ENCODE data around the gene SPACA7.

SPACA7 gene

DNA sequence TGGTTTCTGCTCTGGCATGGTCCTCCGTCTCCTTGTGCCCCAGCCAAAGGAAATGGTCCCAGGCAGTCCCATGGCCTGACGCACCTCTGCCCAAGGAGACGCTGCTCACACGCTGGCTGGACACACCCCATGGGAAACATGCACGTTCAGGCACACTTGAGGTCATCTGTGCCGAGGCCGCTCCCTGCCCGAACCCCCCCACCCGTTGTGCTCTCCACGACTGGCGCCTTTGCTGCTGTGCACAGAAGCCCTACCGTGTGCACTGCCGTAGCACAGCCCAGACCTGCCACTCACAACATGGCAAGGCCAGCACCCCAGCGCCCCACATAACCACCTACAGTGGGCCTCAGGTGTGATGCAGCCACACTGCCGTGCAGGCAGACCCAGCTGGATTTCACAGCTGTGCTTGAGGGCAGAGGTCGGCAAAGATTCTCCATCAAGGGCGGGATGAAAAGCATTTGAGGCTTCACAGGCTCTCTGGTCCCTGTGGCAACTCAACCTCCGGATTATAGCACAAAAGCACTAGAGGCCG lies 65.7 kb downstream of the SPACA7 start:
- TF ChIP-seq FOXP2 (optimal IDR thresholded peaks at IDR 0.05; ENCODE audit: borderline replicate concordance, extremely low read depth, extremely low read length, insufficient read depth) (no peak), POLR2AphosphoS5 (IDR thresholded peaks at IDR 0.05; ENCODE audit: low read depth, low read length) (no peak), TAF1 (IDR thresholded peaks at IDR 0.05; ENCODE audit: borderline replicate concordance, insufficient read depth, low read length) (no peak), SIN3A (IDR thresholded peaks at IDR 0.05; ENCODE audit: borderline replicate concordance, insufficient read depth, low read length) (no peak)
- TF ChIP-seq, protein P1, sequence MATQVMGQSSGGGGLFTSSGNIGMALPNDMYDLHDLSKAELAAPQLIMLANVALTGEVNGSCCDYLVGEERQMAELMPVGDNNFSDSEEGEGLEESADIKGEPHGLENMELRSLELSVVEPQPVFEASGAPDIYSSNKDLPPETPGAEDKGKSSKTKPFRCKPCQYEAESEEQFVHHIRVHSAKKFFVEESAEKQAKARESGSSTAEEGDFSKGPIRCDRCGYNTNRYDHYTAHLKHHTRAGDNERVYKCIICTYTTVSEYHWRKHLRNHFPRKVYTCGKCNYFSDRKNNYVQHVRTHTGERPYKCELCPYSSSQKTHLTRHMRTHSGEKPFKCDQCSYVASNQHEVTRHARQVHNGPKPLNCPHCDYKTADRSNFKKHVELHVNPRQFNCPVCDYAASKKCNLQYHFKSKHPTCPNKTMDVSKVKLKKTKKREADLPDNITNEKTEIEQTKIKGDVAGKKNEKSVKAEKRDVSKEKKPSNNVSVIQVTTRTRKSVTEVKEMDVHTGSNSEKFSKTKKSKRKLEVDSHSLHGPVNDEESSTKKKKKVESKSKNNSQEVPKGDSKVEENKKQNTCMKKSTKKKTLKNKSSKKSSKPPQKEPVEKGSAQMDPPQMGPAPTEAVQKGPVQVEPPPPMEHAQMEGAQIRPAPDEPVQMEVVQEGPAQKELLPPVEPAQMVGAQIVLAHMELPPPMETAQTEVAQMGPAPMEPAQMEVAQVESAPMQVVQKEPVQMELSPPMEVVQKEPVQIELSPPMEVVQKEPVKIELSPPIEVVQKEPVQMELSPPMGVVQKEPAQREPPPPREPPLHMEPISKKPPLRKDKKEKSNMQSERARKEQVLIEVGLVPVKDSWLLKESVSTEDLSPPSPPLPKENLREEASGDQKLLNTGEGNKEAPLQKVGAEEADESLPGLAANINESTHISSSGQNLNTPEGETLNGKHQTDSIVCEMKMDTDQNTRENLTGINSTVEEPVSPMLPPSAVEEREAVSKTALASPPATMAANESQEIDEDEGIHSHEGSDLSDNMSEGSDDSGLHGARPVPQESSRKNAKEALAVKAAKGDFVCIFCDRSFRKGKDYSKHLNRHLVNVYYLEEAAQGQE (IDR thresholded peaks at IDR 0.05; ENCODE audit: insufficient read depth in 1 of 2, low read depth in 2 of 2, low read length in 2 of 2) = no peak

DNA sequence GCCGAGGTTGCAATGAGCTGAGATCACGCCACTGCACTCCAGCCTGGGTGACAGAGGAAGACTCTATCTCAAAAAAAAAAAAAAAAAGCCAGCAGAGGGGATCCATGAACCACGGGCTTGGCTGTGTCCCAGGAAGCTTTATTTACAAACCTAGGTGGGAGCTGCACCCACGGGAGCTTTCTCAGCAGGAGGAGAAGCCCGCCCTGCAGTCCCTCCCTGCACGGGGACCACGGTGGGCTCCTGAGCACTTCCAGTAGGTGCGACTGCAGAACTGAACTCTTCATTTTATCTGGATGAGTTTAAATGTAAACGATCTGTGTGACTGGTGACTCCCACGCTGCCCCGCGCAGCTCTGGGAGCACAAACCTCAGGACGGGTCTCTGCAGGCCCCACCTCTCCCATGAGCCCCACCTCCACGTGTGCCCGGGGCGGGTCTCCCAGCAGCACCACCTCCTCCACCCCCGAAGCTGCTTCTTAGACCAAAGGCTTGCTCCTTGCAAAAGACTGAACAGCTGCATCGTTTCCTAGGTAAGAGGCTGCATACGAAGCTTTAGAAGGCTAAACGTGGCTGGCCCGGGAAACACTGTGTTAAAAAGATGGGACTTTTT lies 66.4 kb downstream of the SPACA7 start:
- TF ChIP-seq, protein P1 (IDR thresholded peaks at IDR 0.05; ENCODE audit: insufficient read depth in 1 of 2, low read depth in 2 of 2, low read length in 2 of 2) = no peak
- TF ChIP-seq POLR2AphosphoS5 (IDR thresholded peaks at IDR 0.05; ENCODE audit: low read depth, low read length) (no peak), FOXP2 (optimal IDR thresholded peaks at IDR 0.05; ENCODE audit: borderline replicate concordance, extremely low read depth, extremely low read length, insufficient read depth) (no peak), TAF1 (IDR thresholded peaks at IDR 0.05; ENCODE audit: borderline replicate concordance, insufficient read depth, low read length) (no peak), SIN3A (IDR thresholded peaks at IDR 0.05; ENCODE audit: borderline replicate concordance, insufficient read depth, low read length) (no peak)

DNA sequence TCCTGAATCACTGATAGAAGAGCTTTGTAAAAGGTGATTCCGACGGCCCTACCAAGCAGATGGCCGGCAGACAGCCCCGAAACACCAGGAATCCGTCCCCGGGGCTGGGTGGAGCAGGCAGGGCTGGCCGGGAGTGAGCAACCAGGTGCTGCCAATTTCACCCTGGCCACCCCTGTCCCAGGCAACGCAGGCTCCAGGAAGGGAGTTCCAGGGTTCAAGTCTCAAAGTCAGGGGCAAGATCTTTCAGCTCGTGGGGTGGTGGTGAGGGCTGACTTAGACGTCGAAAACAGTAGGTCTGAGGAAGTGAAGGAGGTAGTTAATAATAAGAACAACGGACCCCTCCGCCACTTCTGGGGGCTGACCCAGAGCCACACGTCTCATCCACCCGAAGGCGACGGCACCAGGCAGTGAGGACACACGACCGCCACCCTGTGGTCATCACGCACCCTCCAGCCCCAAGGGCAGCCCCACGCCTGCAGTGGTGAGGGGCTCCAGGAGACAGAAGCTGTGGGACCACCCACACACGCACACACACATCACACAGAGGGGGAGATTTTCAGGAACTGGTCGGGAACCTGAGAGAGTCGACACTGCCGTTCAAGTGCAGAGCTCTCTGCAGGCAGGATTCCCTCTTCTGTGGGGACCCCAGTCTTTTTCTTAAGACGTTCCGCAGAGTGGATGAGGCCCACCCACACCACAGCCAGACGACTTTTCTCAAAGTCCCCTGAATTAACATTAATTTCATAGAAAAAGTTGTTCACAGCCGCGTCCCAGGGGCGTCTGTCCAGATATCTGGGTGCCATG lies 67.2 kb downstream of the SPACA7 start:
- no peak for TF ChIP-seq TAF1 (IDR thresholded peaks at IDR 0.05; ENCODE audit: borderline replicate concordance, insufficient read depth, low read length)
- TF ChIP-seq SIN3A (IDR thresholded peaks at IDR 0.05; ENCODE audit: borderline replicate concordance, insufficient read depth, low read length) = no peak
- no peak for TF ChIP-seq POLR2AphosphoS5 (IDR thresholded peaks at IDR 0.05; ENCODE audit: low read depth, low read length)
- TF ChIP-seq, protein P1 (IDR thresholded peaks at IDR 0.05; ENCODE audit: insufficient read depth in 1 of 2, low read depth in 2 of 2, low read length in 2 of 2) = no peak
- no peak for TF ChIP-seq FOXP2 (optimal IDR thresholded peaks at IDR 0.05; ENCODE audit: borderline replicate concordance, extremely low read depth, extremely low read length, insufficient read depth)

DNA sequence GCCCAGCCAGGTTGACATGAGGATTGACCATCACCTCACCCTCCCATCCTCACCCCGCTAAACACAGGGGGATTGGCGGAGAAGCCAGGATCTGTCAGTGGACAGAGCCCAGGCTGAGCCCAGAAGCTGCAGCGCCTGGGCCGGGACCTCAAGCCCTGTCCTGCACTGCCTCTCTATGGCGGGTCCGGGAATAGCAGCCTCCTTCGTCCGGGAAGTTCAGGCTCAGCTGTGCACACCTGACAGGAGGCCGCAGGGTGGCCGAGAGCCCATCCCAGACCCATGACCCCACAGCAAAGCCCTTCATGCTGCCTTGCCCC lies 67.8 kb downstream of the SPACA7 start:
- no peak for TF ChIP-seq TAF1 (IDR thresholded peaks at IDR 0.05; ENCODE audit: borderline replicate concordance, insufficient read depth, low read length)
- no peak for TF ChIP-seq SIN3A (IDR thresholded peaks at IDR 0.05; ENCODE audit: borderline replicate concordance, insufficient read depth, low read length)
- TF ChIP-seq FOXP2 (optimal IDR thresholded peaks at IDR 0.05; ENCODE audit: borderline replicate concordance, extremely low read depth, extremely low read length, insufficient read depth) = no peak
- no peak for TF ChIP-seq POLR2AphosphoS5 (IDR thresholded peaks at IDR 0.05; ENCODE audit: low read depth, low read length)
- TF ChIP-seq, protein P1 (IDR thresholded peaks at IDR 0.05; ENCODE audit: insufficient read depth in 1 of 2, low read depth in 2 of 2, low read length in 2 of 2) = no peak

Measured in PFSK-1 (cell line).